Muscle of back (tissue), 11 donors: ENCODE results near the gene HS6ST2. TPM values are rescaled to one million over a fixed set of nuclear protein-coding genes. Genes with fewer than 3 reads are reported as not detected.

Source experiments
- DNase-seq, 3 donors: peaks; one replicate each; pipeline versions ENCODE4 v3.0.0 to v3.0.0-alpha.2; 2013
- polyA plus RNA-seq, 10 donors: library from polyadenylated mRNA; unstranded; fragments of 120-200 nt; gene quantifications; one replicate each; pipeline ENCODE4 v1.2.1, GENCODE V29; 2013; ENCODE audit not compliant: insufficient read length in 10 of 10

Gene HS6ST2
- polyA plus RNA-seq, 10 donors = 33.9 to 56.6 (median 44.2) TPM

DNA sequence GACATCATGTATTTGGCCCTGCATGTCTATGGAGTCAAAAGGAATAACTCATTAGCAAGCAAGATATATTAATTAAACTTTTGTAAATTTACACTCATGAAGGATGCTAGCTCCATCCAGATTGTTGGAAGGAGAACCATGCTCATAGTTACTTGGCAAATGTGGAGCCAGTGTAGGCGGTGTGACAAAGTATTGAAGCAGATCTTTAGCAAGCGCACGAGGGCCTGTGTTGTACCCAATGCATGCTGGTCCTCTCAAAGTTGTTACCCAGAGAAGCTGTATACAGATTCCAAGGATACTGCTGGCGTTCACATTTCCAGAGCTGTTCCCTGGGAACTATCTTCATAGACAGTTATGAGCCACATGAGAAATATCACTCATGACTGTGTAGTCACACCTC, 273.2 kb downstream of the HS6ST2 start:
- DNase-seq = no peak

DNA sequence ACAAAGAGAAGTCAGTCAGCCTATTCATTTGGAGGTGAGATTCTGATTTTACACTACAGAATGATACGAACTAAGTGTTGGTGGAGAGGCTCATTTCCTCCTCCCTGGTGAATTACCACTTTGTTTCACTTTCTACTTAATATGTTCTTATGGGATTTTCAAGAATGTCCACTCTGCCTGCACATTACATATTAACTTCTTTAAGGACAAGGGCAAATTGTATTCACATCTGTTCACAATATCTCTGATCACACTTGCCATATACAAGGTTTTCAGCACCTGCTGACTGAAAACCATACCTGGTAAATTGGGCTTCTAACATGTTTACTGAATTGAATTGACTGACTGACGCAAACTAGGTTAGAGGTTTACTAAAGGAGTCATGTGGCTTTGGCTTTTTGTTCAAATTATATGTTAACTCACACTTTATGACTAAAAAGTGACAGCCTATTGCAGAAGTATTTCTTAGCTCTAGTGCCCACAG, 281.2 kb downstream of the HS6ST2 start:
- no peak for DNase-seq

DNA sequence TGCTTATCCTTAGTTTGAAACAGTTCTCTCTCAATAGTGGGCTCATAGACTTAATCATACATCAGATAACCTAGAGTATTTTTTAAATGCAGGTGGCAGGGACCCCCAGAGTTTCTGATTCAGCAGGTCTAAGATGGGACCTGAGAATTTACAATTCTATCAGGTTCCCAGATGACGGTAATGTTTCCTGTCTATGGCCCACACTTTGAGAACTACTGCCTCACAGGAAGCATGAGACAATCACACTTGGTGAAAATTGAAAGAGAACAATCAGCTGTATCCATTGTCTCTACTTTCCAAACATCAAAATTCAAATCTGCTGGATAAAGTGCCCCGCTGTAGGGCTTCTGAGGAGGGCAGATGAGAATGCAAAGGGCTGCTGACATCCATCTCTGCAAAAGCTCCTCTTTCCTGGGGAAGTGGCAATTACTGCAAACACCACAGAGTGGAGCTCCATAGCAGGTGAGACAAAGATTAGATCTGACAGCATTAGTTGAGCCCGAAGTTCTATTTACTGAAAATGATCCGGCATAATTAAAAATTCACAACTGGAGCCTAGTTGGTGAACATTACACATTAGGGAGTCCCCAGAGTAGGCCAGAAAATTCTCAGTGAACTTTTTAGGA, 281.8 kb downstream of the HS6ST2 start:
- peak in 2 of 3 donors; percentile 11 to 13 for DNase-seq

- DNase-seq = no peak
These were observed 282.3 kb downstream of the HS6ST2 start for GRCh38 chrX:132676102-132676501.

GRCh38 chrX:132673331-132673730, 285.1 kb downstream of the HS6ST2 start:
- DNase-seq = no peak

- no peak for DNase-seq
These were observed 287.2 kb downstream of the HS6ST2 start for GRCh38 chrX:132671229-132671641.

DNA sequence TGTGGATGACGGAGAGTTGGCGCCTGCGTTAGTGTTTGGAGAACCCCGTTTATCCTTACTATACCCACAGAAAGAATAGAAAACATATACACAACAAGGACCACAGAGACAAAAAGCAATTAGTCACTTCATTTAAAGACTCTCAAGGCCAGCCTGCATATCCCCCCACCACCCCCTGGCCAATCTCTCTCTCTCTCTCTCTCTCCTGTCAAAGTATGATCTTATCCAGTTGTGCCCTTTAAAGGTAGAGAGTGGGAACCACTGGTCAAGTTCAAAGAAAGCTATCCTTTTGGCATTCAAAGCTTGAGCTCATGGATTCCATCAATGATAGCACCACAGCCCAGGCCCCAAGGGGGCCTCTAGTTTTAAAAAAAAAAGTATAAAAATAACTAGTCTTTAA, 289.3 kb downstream of the HS6ST2 start:
- DNase-seq = no peak

DNA sequence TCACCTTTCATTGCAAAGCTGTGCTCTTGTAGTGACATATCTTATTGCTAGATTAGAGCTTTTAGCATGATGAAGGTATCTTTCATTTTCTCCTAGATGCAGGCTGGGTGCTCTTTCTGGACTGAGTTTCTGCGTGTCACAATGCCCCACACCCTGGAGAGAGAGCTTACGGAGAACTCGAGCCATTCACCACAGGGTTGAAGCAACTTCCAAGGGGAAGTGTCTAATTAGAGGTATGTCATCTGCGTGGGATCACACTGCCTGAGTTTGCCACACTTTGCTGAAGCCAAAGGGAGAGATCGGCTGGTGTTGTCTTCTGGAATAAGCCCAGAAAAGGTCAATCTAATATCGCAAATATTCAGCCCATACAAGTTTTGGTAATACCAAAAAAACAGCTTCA, 290.3 kb downstream of the HS6ST2 start:
- no peak for DNase-seq

DNA sequence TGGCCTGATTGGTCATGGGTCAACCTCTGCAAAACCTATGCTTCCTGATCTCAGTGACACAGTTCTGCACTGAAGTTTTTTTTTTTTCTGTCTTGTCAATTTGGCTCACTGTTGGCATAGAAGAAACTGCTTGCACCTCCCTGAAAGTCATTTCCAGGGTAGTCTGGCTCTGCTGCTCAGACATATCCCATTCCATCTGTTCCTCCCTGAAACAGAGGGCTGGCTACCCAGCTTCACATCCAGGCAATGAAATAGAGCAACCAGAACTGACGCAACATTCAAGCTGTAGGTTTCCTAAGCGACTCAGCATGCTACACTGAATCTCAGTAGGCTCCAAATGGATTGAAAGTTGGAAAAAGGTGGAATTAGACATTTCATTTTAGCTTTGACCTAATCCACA, 292.8 kb downstream of the HS6ST2 start:
- DNase-seq = no peak

DNA sequence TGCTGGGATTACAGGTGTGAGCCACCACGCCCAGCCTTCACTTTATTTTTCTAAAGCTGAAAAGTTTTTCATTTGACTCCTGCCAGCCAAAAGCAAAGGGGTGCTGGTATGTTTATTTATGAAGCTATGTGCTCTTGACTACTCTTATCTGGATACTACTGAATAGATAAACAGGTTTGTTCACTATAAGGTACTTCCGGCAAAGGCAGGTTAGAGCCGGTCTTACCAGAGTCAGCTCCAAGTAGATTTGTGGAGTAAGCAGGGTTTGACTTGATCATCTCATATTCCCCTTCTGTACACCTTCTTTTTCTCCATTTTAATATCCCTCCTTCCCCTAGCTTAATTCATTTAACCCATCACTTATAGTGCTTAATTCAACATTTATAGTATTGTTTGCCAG, 294.2 kb downstream of the HS6ST2 start:
- no peak for DNase-seq

GRCh38 chrX:132662844-132663243, 295.6 kb downstream of the HS6ST2 start:
- no peak for DNase-seq

DNA sequence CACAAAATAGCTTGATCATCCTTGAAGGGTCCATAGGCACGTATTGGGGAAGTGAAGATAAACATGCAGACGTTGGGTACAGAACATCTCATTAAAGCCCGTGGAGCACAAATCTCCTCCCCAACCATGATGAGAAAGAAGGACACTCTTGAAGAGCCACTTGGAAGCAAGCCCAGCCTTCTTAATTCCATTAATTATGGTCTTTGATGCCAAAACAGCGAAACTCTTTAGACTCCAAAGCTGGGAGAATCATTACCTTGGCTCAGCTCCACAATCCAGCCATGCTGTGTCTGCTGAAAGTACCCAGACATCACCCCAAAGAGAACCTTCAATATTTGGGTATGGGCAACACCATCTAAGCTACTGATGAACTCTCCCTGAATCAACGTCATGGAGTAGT, 300.6 kb downstream of the HS6ST2 start:
- no peak for DNase-seq

- no peak for DNase-seq
These were observed 305.6 kb downstream of the HS6ST2 start for GRCh38 chrX:132652871-132653270.

- DNase-seq = peak in 1 of 3 donors; percentile 57
These were observed 306.9 kb downstream of the HS6ST2 start for GRCh38 chrX:132651421-132652086.

- DNase-seq = peak in 1 of 3 donors; percentile 58
These were observed 309.5 kb downstream of the HS6ST2 start for GRCh38 chrX:132648895-132649294.

DNA sequence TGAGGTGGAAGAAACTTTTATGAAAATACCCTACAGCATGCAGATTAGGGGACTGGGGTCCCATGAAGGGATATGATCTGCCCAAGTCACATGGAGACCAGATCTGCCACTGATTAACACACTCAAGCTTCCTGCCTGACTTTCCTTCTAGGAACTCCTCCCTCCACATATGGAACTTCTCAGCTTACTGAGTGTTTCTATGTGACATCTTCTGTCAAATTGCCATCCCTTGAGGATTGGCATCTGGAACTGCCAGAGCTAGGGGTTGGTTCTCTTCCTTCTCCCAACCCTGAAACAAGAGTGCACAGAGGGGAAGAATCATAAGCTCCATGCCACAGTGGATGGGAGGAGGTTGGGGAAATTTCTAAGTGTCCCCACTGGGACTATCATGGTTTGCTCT, 319.0 kb downstream of the HS6ST2 start:
- DNase-seq = no peak

DNA sequence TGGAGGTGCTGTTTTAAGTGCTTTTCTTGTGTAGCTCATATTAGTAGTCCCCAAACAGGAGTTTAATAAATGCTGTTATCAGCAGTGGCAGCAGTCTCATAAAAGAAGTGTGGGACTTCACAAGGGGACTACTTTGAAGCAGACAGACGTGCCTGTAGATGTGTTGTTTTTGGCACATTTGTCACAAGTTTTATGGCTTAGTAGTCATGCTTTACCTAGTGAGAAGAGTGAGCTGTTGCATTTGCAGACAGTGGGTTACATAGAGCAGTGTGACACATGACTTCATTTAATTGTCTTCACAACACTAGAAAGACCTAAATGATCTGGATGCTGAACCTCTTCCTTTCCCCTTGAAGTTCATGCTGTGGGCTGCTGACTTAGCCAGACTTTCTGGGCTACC, 320.1 kb downstream of the HS6ST2 start:
- DNase-seq = no peak

- peak in 1 of 3 donors; percentile 6 for DNase-seq
These were observed 322.3 kb downstream of the HS6ST2 start for GRCh38 chrX:132636080-132636479.

DNA sequence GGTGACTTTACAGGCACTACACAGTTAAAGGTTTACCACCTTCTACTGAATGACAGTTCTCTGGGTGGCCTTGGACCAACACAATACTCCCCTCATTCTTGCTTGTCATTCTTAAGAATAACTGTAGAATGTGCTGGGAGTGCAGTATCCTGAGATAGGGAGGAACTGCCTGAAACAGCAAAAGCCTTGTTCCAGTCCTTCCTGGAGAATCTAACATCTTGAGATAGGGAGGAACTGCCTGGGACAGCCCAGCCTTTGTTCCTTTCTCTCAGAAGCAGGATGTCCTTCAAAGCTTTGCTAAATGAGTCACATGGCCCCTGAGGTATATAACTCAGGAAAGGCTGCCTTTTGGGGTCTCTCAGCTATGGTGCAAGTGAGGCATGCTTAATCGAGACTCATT, 323.9 kb downstream of the HS6ST2 start:
- no peak for DNase-seq

- DNase-seq = peak in 2 of 3 donors; percentile 19 to 39
These were observed 326.7 kb downstream of the HS6ST2 start for GRCh38 chrX:132631579-132632232.

DNA sequence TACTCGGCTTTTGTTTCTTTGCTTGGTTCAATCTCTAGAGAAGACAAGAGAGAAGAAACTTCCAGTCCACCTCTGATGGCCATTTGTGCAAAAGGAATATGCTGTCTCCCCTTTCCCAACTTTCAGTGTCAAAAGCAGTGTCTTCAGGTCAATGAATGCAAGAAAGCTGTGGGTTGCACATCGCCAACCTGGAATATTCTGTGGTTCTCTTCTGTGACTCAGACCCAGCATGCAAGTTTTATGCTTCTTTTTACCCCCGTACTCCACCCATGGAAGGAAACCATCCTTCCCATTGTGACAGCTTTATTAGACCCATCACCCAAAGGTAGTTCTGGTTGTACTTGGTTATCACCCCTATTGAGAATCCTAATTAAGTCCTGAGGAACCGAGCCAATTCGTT, 334.0 kb downstream of the HS6ST2 start:
- DNase-seq = no peak

DNA sequence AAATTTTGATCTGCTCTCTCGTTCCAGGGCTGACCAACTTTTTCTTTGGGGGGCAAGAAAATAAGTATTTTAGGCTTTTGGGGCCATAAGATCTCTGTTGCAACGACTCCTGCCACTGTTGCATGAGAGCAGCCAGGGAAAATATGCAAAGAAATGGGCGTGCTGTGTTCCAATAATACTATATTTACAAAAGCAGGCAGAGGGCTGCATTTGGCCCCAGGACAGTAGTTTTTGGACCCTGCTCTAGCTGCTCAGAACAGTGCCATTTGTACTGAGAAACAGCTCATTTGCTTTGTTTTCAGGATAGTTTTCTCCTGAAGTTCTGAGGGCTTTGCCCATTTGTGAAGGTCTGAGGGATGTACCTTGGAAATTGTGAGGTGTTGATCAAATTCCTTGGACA, 334.5 kb downstream of the HS6ST2 start:
- DNase-seq = no peak

DNA sequence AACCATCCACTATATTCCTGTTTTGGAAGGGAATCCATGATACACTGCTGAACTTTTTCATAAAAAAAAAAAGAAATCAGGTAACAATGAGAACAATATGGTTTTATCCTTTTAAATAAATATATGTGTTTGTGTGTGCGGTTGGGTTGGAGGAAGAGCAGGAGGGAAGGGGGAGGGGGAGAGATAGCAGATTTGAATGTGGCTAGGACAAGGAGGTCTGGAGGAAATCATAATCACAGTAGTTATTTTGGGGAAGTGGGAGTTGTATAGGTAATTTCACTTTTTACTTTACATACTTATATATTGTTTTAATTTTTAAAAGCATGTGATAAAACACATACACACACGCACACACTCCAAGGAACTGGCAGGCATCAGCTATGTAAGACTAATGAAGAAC, 335.1 kb downstream of the HS6ST2 start:
- no peak for DNase-seq
